Dermis blood vessel endothelial cell (primary cell): ENCODE results near the gene TMEM205. TPM values are rescaled to one million over a fixed set of nuclear protein-coding genes. Genes with fewer than 3 reads are reported as not detected.
A peak's percentile ranks its signal among the peaks of the same experiment; 100 is the strongest.

Experiments
- DNase-seq: peaks from one replicate; pipeline ENCODE4 v3.0.0; 2010
- total RNA-seq: library from RNA; depleted of rRNA; stranded (reverse); fragments of >200 nt; gene quantifications from 2 replicates; pipeline ENCODE4 v1.2.3, GENCODE V29; 2014

Gene TMEM205
- total RNA-seq, 1 donor from 2014 or later: 267 TPM

DNA sequence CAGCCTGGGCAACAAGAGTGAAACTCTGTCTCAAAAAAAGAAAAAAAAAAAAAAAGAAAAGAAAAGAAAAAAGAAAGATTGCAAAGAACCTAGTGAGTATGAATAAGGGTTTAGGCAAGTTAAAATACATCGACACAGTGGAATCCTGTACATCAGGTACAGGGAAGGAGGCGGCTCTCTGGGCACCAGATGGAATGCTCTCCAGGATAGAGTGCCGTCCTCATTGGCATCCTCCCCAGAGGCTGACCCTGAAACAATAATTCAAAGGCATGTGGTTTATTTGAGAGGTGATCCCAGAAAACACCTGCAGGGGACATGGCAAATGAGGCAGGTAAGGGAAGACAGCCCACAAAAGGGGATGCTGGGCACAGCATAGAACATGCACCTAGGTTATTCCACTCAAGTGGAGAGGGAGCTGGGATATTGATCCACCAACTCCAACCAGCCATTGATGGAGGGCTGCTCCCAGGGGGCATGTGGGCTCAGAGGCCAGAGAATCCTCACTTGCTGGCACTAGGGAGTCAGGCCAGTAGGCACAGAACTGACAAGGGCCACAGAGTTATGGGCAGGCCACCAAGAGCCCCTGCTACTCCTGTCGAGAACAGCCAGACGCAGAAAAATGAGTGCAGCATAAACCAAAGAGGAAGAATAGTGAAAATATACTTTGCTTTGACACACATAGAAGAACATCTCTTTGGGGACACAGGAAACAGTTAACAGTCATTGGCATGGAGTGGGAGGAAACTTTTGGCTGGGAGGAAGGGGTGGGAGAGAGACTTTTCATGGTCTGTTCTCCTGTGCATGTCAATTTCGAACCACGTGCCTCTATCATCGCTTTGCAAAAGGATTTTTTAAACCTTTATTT lies 45.9 kb downstream of the TMEM205 start:
- DNase-seq: no peak

DNA sequence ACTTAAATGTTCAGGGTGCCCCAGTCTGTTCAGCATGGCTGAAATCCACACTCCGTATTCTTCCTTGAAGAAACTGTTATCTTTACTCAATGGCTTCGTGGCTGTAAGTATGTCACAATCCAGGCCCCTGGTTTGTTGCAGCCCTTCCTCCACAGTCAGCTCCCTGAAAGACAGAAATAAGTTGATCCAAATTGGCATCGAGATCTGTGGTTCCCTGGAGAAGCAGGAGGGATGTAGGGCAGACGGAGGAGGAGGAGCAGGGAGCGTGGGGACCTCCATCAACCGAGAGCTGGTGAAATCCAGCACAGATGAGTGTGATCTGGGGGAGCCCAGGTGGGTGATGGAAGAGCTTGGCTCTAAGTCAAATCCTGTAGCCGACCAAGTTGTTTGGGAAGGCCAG lies 49.8 kb downstream of the TMEM205 start:
- DNase-seq: no peak

DNA sequence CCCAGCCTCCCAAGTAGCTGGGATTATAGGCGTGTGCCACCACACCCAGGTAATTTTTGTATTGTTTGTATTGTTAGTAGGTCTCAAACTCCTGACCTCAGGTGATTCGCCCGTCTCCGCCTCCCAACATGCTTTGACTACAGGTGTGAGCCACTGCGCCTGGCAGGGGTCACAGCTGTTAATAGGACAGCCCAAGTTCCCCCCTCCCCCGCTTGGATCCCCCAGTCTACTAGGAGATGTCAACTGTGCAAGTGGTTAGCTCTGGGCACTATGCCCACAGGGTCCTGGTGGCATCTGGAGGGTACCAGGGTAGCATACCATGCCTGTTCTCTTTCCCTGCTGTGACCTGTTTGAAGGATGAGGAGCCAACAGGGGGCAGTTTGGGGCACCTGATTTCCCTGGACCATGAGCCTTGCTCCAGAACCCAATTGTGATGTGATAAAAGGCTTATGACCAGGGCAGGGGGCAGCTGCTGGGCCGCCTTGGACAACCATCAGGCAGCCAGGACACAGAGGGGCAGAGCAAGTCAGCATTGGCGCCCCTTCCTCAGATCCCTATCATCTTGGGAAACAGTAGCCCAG lies 50.3 kb downstream of the TMEM205 start, which contains the start of gene TSPAN16:
TSPAN16 (plus strand) TSS at position 496 of the 581 bp plus-strand sequence. CDS start 138 bp downstream, outside the sequence.
- DNase-seq: no peak

DNA sequence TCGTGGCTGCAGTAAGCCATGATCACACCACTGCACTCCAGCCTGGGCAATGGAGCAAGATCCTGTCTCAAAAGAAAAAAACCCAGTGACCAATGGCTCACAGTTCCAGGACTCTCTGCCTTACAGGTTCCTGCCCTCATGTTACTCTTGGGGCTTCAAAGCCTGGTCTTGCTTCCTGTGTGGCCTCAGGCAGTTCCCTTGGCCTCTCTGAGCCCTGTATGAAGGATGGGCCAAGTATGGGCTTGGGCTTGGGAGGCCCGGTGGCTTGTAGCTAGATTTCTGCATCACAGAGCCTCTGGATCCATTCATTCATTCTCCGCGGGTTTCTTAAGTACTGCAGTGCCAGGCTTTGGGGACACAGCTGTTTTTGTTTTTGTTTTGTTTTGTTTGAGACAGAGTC lies 50.9 kb downstream of the TMEM205 start:
- no peak for DNase-seq

DNA sequence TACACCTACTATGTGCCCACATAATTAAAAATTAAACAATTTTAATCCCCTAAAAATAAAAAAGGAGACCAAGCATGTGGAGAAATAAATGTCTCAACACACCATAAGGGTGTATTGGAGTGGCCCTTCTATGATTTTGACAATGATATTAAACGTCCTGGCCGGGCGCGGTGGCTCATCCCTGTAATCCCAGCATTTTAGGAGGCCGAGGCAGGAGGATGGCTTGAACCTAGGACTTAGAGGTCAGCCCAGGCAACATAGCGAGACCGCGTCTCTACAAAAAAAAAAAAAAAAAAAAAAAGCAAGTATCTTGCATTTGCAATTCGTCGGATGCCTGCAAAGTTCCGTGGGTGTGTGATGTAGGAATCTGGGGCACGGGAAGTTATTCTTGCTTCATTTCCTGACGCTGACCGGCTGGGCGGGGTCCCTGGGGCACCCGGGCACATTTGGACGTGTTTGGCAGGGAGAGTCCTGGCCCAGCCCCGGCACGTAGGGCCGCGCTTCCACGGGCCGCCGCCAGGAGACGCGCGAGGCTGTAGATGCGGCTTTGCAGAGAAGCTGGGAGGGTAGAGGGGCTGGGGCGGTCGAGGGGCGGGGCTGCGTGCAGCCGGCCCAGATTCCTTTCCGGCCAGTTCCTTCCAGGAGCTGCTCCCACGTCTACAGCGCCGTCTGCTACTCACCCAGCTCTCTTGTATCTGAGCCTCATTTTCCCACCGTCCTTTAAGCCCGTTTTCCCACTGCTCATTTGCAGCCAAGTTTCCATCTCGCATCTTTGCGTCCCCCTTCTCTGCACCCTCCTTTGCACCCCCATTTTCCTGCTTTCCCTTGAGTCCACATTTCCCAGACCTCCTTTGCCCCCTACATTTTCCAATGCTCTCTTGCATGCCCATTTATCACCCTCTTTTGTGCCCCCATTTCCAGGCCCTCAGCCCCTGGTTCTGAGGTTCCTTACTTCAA lies 52.4 kb downstream of the TMEM205 start:
- DNase-seq: peak; percentile 96

Other genes starting within 250 kb of the TMEM205 start
- 23.1 and 88.9 TPM in 2 replicates for gene SPC24, start 190.5 kb downstream of the TMEM205 start, total RNA-seq
- gene KANK2, start 148.7 kb downstream of the TMEM205 start, total RNA-seq: 102 and 108 TPM in 2 replicates
- gene ANGPTL8, start 106.6 kb downstream of the TMEM205 start, total RNA-seq: not detected in 2 replicates
- gene DOCK6, start 83.7 kb downstream of the TMEM205 start, total RNA-seq: 95.3 and 184 TPM in 2 replicates
- not detected in 2 replicates for gene TSPAN16, start 50.1 kb downstream of the TMEM205 start, total RNA-seq
- gene RAB3D, start 6.6 kb downstream of the TMEM205 start, total RNA-seq: 55.6 and 65.0 TPM in 2 replicates
- gene CCDC159, start 251 bp upstream of the TMEM205 start, total RNA-seq: 7.8 and 10.4 TPM in 2 replicates
- gene PLPPR2, start 9.2 kb upstream of the TMEM205 start, total RNA-seq: 8.7 and 14.1 TPM in 2 replicates
- 0.79 and 0.85 TPM in 2 replicates for gene SWSAP1, start 28.4 kb upstream of the TMEM205 start, total RNA-seq
- gene EPOR, start 38.0 kb upstream of the TMEM205 start, total RNA-seq: 6.0 and 8.2 TPM in 2 replicates
- gene RGL3, start 73.0 kb upstream of the TMEM205 start, total RNA-seq: 2.1 and 4.3 TPM in 2 replicates
- 0.05 TPM in 1 of 2 replicates, not detected in the other for gene ODAD3, start 88.9 kb upstream of the TMEM205 start, total RNA-seq
- 117 and 310 TPM in 2 replicates for gene PRKCSH, start 89.4 kb upstream of the TMEM205 start, total RNA-seq
- not detected in 2 replicates for gene ELAVL3, start 134.8 kb upstream of the TMEM205 start, total RNA-seq
- gene ZNF653, start 159.6 kb upstream of the TMEM205 start, total RNA-seq: 5.1 and 12.4 TPM in 2 replicates
- gene ECSIT, start 182.9 kb upstream of the TMEM205 start, total RNA-seq: 36.8 and 37.6 TPM in 2 replicates
- gene CNN1, start 192.6 kb upstream of the TMEM205 start, total RNA-seq: 0.19 and 1.2 TPM in 2 replicates
- 16.9 and 24.5 TPM in 2 replicates for gene ELOF1, start 213.0 kb upstream of the TMEM205 start, total RNA-seq
- gene ACP5, start 231.4 kb upstream of the TMEM205 start, total RNA-seq: 0.37 and 8.8 TPM in 2 replicates